Measurements from ENCODE around the gene EXOSC7. TPM values are rescaled to one million over a fixed set of nuclear protein-coding genes. Genes with fewer than 3 reads are reported as not detected.

EXOSC7 gene
- polyA plus RNA-seq, 3 donors = 16.8 to 23.9 (median 18.8) TPM

GRCh38 chr3:44927371-44927770 is 48.7 kb upstream of the EXOSC7 start:
- Mint-ChIP-seq H3K4me3 (no peak overlapping the region), H3K9me3 (no peaks in the 10 kb centered on the region), H3K4me1 (no peaks in the 10 kb centered on the region), H3K27me3 (ENCODE audit: low read depth in 3 of 3) (peaks cover 0 to 2% (median 0%) of the 10 kb centered on the region in 3 donors), H3K27ac (peak overlapping the region in 1 of 7 donors; percentile 46), H3K36me3 (peaks cover 87 to 94% of the 10 kb centered on the region in 2 donors)
- Histone ChIP-seq H4K20me1 (ENCODE audit: insufficient read depth, low read length) (no peaks in the 10 kb centered on the region), H3K27me3 (ENCODE audit: control insufficient read depth in 2 of 2, insufficient read depth in 2 of 2, low read length in 2 of 2) (no peaks in the 10 kb centered on the region), H3K9ac (ENCODE audit: insufficient read depth, low read length, poor library complexity, severe bottlenecking) (no peak overlapping the region), H3K4me1 (ENCODE audit: control insufficient read depth in 1 of 2, insufficient read depth in 2 of 2, low read length in 2 of 2) (no peaks in the 10 kb centered on the region), H2AFZ (ENCODE audit: insufficient read depth, low read depth, low read length, poor library complexity, severe bottlenecking) (no peak overlapping the region), H3K9me3 (replicated peaks in 1 of 2; ENCODE audit: control insufficient read depth in 1 of 2, insufficient read depth in 1 of 2, low read length in 2 of 2) (no peaks in the 10 kb centered on the region), H3K4me3 (replicated peaks in 1 of 3; ENCODE audit: low read depth in 2 of 3, low read length in 3 of 3) (no peak overlapping the region), H3K27ac (ENCODE audit: low read depth in 1 of 2, low read length in 2 of 2) (no peak overlapping the region), H3K36me3 (replicated peaks in 1 of 2; ENCODE audit: control insufficient read depth in 1 of 2, insufficient read depth in 2 of 2, low read length in 2 of 2) (peaks cover 76 to 98% of the 10 kb centered on the region in 2 donors), H3K79me2 (ENCODE audit: insufficient read depth, low read length) (no peaks in the 10 kb centered on the region), H3K4me2 (replicated peaks; ENCODE audit: extremely low read depth, low read length, poor library complexity, severe bottlenecking) (no peak overlapping the region)
- 93% methylated on average over 6 of the region's 7 CpGs for WGBS (ENCODE audit: insufficient coverage)
- no peak for TF ChIP-seq CTCF (IDR thresholded peaks at IDR 0.05)
- no peak for DNase-seq
- intact Hi-C loops (cut with micrococcal nuclease) = no loop called here

GRCh38 chr3:44929782-44930181 is 46.3 kb upstream of the EXOSC7 start:
- no peaks in the 10 kb centered on the region for H3K9me3 ChIP-seq (replicated peaks in 1 of 2; ENCODE audit: control insufficient read depth in 1 of 2, insufficient read depth in 1 of 2, low read length in 2 of 2)
- H3K27me3 ChIP-seq (ENCODE audit: control insufficient read depth in 2 of 2, insufficient read depth in 2 of 2, low read length in 2 of 2) = no peaks in the 10 kb centered on the region
- Mint-ChIP-seq H3K4me3 (no peak overlapping the region), H3K27me3 (ENCODE audit: low read depth in 3 of 3) (peaks cover 0 to 2% (median 0%) of the 10 kb centered on the region in 3 donors), H3K4me1 (no peaks in the 10 kb centered on the region), H3K36me3 (peaks cover 94 to 99% of the 10 kb centered on the region in 2 donors), H3K9me3 (no peaks in the 10 kb centered on the region), H3K27ac (no peak overlapping the region)
- H4K20me1 ChIP-seq (ENCODE audit: insufficient read depth, low read length) = no peaks in the 10 kb centered on the region
- no peak overlapping the region for H3K27ac ChIP-seq (ENCODE audit: low read depth in 1 of 2, low read length in 2 of 2)
- no peak for TF ChIP-seq CTCF (IDR thresholded peaks at IDR 0.05)
- no peaks in the 10 kb centered on the region for H3K79me2 ChIP-seq (ENCODE audit: insufficient read depth, low read length)
- H3K4me1 ChIP-seq (ENCODE audit: control insufficient read depth in 1 of 2, insufficient read depth in 2 of 2, low read length in 2 of 2) = no peaks in the 10 kb centered on the region
- DNase-seq = no peak
- H3K4me2 ChIP-seq (replicated peaks; ENCODE audit: extremely low read depth, low read length, poor library complexity, severe bottlenecking) = no peak overlapping the region
- H2AFZ ChIP-seq (ENCODE audit: insufficient read depth, low read depth, low read length, poor library complexity, severe bottlenecking) = no peak overlapping the region
- 100% methylated on average over 3 of the region's 5 CpGs for WGBS (ENCODE audit: insufficient coverage)
- intact Hi-C loops (cut with micrococcal nuclease) = no loop called here
- H3K9ac ChIP-seq (ENCODE audit: insufficient read depth, low read length, poor library complexity, severe bottlenecking) = no peak overlapping the region
- peaks cover 91 to 100% of the 10 kb centered on the region in 2 donors for H3K36me3 ChIP-seq (replicated peaks in 1 of 2; ENCODE audit: control insufficient read depth in 1 of 2, insufficient read depth in 2 of 2, low read length in 2 of 2)
- H3K4me3 ChIP-seq (replicated peaks in 1 of 3; ENCODE audit: low read depth in 2 of 3, low read length in 3 of 3) = no peak overlapping the region

Measured in CD14-positive monocyte (primary cell).